GM21360 (cell line): ENCODE results near the gene ZNF222.

ENCODE experiments used
- ATAC-seq: cut with Tn5 transposase; IDR thresholded peaks from one replicate; pipeline ENCODE4 v1.9.1; 2021; ENCODE audit warnings: mild to moderate bottlenecking, moderate library complexity; ENCODE audit not compliant: unreplicated experiment

Gene ZNF222

DNA sequence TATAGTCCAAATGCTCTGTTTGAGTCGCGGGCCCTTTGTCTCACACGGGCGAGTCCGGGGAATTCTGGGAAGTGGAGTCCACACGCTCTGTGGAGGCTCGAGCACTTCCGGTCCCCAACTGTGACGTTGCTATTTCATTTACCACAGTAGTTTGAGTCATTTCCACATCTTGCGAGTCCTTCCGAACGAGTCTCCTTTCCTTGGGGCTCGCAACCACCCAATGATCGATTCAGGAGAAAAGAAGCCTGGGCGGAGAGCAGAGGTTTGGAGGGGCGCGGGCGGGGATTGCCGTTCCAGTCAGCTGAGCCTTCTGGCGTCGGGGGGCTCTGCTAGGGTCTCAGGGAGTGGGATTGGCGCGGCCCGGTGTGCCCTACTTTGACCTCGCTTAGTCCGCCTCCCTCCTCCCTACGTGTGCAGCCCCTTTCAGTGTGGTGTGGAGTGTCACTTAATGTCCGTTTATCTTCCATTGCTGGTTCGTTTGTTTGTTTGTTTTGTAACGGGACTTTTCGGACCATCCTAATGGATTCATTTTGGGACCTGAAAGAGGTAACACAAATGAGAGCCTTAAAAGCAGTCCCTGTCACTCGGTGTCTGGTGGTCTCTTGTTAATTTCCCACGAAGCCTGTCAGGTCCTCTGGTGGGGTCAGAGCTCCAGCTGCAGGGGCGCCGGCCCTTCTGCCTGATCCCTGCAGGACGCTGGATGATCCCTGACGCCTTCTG lies at the start of gene ZNF222:
Gene ZNF222 (plus strand): TSS at position 163 of the 720 bp plus-strand sequence. CDS start 58 bp downstream, at position 221.
- peak; percentile 81 for ATAC-seq

DNA sequence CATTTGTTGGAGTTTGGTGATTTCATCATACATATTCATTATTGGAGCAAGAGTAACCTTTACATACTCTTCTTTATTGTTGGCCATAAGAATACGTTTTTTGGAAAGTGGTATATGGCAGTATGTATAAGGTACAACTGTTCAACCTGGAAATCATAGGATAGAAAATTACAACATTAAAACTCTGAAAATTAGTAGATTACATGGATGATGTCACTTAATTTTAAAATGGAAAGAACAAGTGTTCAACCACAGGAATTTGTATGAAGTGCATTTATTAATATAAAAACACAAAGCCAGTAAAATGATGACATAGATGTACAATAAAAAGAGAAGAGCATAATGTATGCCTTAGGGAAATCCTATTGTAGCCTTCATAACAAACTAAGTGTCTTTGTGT lies 48.4 kb upstream of the ZNF222 start:
- no peak for ATAC-seq

DNA sequence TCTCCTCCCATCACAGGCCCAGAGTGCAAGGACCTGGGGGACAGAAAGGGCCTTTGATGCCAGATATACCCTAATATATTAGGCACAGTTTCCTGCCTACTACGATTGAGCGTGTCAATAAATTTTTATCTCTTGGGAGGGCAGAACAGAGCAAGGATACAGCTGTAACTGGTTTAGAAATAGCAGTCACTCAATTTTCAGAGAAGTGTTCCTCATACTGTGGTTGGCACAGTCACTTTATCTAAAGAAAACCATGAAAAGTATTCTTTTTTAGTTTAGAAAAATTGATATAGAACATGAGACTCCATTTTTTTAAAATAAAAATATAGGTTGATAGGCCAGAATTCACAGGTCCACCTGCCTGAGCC lies 41.7 kb upstream of the ZNF222 start:
- no peak for ATAC-seq

DNA sequence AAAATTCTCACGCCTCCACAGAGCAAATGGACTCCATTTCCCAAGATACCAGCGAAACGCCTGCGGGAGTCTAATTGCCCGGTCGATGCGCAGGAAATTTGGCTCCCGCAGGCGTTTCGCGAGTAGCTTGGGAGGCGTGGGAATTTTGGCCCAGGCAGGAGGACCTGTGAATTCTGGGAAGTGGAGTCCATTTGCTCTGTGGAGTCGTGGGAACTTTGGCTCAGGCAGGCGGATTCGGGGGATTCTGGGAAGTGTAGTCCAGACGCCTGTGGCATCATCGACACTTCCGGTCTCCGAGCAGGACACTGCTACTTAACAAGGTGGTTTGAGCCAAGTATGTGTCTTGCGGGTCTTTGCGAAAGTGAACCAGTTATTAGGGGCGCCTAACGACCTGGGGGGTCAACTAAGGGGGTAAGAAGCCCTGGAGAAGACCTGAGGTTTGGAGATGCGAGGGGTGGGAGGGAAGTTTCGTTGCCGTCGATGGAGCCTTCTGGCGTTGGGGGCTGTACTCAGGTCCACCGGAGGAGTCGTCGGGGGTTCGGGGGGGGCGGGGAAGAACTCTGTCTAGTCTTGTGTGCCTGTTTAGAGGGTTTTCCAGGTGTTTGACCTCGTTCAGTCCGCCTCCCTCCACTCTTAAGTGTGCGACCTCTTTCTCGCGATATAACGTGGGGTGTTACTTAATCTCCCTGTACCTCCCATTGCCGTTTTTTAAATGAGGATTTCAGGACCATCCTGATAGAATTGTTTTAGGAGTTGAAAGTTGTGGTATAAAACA lies 41.1 kb upstream of the ZNF222 start, which contains the start of gene ZNF155:
Gene ZNF155 (plus strand): TSS at position 277 of the 775 bp plus-strand sequence. CDS start 4,356 bp downstream, outside the sequence.
- ATAC-seq, result peak; percentile 88

DNA sequence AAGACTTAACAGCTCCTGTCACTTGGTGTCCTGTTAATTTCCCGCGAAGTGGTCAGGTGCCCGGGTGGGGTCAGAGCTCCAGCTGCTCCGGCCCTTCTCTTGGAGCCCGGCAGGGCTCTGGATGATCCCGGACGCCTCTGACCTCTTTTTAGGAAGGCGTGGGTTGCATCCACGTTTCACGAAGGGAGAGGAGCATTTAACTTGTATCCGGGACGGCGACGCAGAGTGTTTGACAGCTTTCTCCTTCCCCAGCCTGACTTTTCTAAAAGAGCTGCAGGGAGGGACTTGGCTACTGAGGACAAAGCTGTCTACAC lies 40.5 kb upstream of the ZNF222 start:
- ATAC-seq, result peak; percentile 19

DNA sequence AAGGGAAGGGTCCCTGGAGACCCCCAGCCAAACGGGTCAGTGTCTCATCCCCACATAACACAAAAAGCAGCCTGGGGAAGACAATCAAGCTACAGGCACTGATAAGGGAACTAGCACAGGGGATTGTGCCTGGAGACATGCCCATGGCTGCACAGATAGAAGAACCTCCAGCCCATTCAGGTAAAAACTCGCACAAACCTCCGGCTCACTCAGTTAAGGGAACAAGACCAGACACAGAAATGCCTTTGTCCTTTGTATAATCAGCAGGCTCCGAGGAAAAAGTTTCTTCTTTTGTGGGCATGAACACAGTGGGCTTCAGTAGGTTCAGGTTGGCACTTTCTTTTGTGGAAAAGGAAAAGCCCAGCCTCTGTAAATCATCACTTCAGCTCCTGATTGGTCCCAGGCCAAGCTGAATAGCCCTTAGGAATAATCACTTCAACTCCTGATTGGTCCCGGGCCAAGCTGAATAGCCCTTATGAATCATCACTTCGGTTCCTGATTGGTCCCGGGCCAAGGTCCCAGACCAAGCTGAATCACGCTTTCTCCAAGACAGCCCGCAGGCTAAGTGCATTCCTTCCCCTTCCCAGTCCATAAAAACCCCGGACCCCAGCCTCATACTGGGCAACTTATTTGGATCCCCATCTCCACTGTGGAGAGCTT lies 27.4 kb upstream of the ZNF222 start:
- ATAC-seq, result no peak

DNA sequence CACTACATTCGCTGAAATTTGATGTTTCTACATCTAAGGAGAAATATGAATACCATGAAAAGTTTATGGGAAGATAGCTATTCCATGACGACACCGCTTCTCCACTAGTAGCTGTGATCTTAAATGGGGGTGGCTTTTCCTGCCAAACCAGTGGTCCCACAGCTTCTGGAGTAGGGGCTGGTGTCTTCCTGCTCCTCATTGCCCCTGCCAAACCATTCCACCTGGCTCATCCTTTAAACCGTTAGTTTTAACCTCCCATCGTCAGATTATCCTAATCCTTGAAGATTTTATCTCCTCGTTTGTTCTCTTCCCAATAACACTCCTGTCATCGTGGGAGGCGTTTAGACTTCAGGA lies 23.0 kb upstream of the ZNF222 start:
- no peak for ATAC-seq

DNA sequence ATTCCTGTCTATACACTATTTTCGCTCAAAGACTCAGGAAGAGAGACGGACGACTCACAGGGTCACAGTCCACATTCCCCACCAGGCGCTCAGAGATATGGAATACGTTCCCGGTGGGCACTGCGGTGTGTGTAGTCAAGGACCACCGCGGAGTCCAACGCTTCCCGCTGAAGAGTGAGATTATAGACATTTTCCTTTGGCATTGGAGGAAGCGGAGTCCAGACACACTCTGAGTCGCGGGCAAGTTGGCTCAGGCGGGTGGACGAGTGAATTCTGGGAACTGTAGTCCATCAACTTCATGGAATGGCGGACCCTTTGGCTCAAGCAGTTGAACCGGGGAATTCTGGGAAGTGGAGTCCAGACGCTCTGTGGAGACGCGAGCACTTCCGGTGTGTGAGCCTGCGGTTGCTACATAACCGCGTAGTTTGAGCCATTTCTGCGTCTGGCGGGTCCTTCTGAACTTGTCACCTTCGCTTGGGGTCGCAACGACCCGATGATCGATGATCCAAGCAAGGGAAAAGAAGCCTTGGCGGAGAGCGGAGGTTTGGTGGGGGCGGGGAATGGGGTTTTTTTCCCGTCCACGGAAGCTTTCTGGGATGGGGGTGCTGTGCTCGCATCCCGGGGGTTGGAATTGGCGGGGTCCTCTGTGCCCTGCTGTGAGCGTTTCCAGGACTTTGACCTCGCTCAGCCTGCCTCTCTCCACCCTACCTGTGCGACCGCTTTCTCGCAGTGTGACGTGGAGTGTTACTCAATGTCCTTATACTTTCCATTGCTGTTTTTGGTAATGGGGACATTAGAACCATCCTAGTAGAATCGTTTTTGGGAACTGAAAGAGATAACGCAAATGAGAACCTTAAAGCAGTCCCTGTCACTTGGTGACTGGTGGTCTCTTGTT lies 22.4 kb upstream of the ZNF222 start, which contains the start of gene ZNF230:
Gene ZNF230 (plus strand): TSS at position 392 of the 895 bp plus-strand sequence. CDS start 4,122 bp downstream, outside the sequence.
- ATAC-seq, result peak; percentile 88

DNA sequence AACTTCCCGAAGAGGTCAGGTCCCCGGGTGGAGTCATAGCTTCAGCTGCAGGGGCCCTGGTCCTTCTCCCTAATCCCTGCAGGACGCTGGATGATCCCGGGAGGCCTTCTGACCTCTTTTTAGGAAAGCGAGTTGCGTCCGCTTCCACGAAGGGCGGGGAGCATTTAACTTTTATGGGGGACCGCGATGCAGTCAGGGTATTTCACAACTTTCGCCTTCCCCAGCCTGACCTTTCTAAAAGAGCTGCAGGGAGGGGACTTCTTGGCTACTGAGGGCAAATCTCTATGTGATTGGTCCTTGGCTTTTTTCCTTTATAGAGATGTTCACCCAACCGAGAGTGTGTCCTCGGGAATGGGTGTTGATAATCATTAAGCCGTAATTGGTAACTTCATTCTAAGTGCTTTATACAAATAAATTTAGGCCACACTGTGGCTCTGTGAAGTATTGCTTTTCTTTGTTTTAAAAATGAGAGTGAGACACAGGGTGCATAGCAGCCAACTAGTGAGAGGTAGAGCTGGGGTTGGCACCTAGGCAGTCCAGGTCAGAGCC lies 21.6 kb upstream of the ZNF222 start:
- ATAC-seq, result no peak

DNA sequence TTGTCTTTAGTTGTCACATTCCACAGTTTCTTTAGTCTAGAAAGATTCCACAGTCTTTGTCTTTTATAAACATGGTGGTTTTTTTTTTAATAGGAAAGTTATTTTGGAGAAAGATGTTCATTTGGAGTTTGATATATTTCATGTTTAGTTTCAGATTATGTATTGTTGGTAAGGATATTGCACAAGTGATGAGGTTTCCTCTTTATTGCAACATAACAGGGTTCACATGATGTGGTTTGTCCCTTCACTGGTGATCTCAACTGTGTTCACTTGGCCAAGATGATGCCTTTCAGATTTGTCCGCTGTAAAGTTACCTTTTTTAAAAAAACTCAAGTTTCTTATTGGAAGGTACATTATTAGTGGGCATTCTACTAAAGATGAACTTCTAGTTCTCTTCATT lies 19.2 kb upstream of the ZNF222 start:
- ATAC-seq, result no peak

DNA sequence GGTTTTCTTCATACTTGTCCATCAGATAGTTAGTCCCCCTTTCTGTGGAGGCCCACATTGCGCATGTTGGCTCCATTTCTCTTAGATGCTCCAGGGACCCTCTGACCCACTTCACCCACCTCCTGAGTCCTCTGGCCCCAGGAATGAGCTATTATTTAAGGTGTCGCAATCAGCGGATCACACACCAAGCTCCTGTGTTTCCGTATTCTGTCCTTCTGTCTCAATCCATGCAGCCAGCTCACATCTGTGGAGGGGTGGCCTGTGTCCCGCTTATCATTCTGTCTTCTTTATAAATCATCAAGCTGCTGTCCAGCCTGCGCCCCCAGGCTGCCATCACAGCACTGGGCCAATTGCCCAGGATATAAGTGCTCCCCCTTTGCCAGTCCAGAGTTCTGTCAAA lies 17.7 kb upstream of the ZNF222 start:
- ATAC-seq, result no peak

DNA sequence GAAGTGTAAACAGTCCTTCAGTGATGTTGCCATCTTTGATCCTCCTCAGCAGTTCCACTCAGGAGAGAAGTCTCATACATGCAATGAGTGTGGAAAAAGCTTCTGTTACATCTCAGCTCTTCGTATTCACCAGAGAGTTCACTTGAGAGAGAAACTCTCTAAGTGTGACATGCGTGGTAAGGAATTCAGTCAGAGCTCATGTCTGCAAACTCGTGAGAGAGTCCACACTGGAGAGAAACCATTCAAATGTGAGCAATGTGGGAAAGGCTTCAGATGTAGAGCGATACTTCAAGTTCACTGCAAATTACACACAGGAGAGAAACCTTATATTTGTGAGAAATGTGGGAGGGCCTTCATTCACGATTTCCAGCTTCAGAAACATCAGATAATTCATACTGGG lies 14.7 kb upstream of the ZNF222 start:
- no peak for ATAC-seq

DNA sequence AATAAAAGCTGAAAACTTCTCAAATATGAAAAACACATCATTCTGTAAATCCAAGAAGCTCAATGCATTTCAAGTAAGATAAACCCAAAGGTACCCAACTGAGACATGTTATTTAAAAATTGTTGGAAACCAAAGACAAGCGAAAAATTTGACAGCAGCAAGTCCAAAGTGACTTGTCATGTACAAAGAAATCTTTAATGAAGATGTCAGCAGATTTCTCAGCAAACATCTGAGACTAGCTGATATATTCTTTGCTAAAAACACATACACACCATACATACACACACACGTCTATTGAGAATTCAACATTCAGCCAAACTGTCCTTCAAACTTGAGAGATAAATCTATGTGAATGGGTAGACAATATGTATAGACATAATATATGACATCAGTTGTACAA lies 5.7 kb upstream of the ZNF222 start:
- no peak for ATAC-seq

DNA sequence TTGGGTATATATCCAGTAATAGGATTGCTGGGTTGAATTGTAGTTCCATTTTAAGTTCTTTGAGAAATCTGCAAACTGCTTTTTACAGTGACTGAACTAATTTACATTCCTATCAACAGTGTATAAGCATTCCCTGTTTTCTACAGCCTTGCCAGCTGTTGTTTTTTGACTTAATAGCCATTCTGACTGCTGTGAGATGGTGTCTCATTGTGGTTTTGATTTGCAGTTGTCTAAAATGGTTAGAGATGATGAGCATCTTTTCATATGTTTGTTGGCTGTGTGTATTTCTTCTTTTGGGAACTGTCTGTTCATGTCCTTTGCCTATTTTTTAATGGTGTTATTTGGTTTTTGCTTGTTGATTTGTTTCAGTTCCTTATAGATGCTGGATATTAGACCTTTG lies 4.0 kb upstream of the ZNF222 start:
- ATAC-seq, result no peak

DNA sequence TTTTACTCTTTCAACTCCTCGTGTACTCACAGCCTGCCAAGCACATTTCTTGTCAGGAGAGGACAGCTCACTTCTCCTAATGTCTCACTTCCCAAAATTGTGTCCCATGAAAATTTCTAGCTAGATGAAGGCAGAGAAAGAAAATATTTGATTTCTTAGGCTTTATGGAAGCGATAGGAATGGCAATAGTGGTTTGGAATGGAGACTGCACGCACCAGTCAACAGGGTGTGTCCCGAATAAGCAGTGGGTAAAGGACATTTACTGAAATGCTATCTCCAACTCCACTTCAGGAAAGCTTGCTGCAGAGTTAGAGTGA lies 321 bp upstream of the ZNF222 start:
- no peak for ATAC-seq

DNA sequence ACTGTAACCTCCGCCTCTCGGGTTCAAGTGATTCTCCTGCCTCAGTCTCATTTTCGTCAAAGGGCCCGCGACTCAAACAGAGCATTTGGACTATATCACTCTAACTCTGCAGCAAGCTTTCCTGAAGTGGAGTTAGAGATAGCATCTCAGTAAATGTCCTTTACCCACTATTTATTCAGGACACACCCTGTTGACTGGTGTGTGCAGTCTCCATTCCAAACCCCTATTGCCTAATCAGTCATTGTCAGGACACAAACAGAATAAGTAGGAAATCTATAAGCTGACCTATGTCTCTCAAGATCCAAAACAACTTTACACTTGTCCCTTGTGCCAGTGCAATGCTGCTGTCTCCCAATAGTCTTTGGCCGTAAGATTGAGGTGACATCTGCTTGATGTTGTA lies 1.4 kb downstream of the ZNF222 start:
- ATAC-seq, result no peak

DNA sequence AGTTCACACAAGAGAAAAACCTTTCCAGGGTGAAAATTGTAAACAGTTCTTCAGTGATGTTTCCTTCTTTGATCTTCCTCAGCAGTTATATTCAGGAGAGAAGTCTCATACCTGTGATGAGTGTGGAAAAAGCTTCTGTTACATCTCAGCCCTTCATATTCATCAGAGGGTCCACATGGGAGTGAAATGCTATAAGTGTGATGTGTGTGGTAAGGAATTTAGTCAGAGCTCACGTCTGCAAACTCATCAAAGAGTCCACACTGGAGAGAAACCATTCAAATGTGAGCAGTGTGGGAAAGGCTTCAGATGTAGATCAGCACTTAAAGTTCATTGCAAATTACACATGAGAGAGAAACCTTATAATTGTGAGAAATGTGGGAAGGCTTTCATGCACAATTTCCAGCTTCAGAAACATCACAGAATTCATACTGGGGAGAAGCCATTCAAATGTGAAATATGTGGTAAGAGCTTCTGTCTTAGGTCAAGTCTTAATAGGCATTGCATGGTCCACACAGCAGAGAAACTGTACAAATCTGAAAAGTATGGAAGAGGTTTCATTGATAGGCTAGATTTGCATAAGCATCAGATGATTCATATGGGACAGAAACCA lies 6.9 kb downstream of the ZNF222 start:
- no peak for ATAC-seq

DNA sequence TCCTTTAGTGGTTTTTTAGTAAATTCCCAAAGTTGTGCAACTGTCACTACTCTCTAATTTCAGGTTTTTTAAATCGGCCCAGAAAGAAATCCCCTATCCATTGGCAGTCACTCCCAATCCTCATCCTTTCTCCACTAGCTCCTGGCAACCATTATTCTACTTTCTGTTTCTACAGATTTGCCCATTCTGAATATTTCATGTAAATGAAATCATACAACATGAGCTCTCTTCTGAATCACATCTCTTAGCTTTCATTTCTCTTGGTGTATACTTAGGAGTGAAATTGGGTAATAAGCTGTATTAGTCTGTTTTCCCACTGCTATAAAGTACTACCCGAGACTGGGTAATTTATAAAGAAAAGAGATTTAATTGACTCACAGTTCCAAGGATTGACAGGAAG lies 17.0 kb downstream of the ZNF222 start:
- no peak for ATAC-seq

DNA sequence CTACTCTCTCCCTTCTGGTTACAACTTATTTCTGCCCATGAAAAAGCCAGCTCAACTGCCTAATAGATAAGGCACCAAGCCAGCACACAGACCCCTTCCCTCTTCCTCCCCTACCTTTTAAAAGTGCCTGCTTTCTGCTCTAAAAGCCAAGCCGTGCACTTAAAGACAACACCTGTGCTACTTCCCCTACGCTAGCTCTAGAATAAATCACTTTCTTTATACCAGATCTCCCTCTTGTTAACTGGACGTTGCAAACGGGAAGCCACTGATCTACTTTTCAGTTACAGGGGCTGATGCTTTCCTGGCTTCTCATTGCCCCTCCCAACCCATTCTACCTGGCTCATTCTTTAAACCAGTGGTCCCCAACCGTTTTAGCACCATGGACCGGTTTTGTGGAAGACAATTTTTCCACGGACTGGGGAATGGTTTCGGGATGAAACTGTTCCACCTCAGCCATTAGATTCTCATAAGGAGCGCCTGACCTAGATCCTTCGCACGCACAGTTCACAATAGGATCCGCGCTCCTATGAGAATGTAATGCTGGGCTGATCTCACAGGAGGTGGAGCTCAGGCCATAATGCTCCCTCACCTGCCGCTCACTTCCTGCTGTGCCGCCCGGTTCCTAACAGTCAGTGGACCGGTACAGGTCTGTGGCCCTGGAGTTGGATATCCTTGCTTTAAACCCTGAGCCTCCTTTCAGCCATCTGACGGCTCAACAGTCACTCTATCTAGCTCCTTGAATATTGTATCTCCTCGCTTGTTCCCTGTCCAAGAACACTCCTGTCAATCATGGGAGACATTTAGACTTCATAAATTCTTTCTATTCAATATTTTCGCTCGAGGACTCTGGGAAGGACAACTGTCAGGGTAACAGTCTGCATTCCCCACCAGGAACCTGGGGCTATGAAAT lies 25.8 kb downstream of the ZNF222 start:
- ATAC-seq, result no peak
